AML-193 (cell line): ENCODE measurements around the gene CYP3A5.
"Not testable (repeated sequence)": the region's sequence is repeated elsewhere in the genome, so short reads cannot be mapped to it uniquely, and the experiment has no call there.

Experiments
- DNase-seq, 2 experiments: peaks; one replicate each; lab custom pipeline; 2025; lab: John Stamatoyannopoulos, UW

The CYP3A5 gene

GRCh38 chr7:99685871-99686608 is 6.2 kb upstream of the CYP3A5 start:
- not testable (repeated sequence) for DNase-seq

- DNase-seq = no peak
Measured at GRCh38 chr7:99685129-99685758, 5.4 kb upstream of the CYP3A5 start.

GRCh38 chr7:99679032-99679399 is 780 bp downstream of the CYP3A5 start:
- DNase-seq = no peak

GRCh38 chr7:99677648-99678045 is 2.1 kb downstream of the CYP3A5 start:
- DNase-seq = no peak

GRCh38 chr7:99677013-99677647 is 2.7 kb downstream of the CYP3A5 start:
- DNase-seq = no peak

GRCh38 chr7:99674995-99675742 is 4.6 kb downstream of the CYP3A5 start:
- no peak for DNase-seq

- no peak for DNase-seq
Measured at GRCh38 chr7:99672573-99672972, 7.2 kb downstream of the CYP3A5 start.

- DNase-seq = no peak
Measured at GRCh38 chr7:99669782-99670181, 10.0 kb downstream of the CYP3A5 start.

GRCh38 chr7:99668541-99668940 is 11.3 kb downstream of the CYP3A5 start:
- no peak for DNase-seq

- no peak for DNase-seq
Measured at GRCh38 chr7:99667179-99667578, 12.6 kb downstream of the CYP3A5 start.

- DNase-seq = peak; percentile 16 to 17
Measured at GRCh38 chr7:99666013-99666395, 13.8 kb downstream of the CYP3A5 start.

- no peak for DNase-seq
Measured at GRCh38 chr7:99665312-99666012, 14.3 kb downstream of the CYP3A5 start.

GRCh38 chr7:99657879-99658278 is 21.9 kb downstream of the CYP3A5 start:
- DNase-seq = not testable (repeated sequence)

- not testable (repeated sequence) for DNase-seq
Measured at GRCh38 chr7:99654626-99655025, 25.2 kb downstream of the CYP3A5 start.

GRCh38 chr7:99653754-99654153 is 26.0 kb downstream of the CYP3A5 start:
- DNase-seq = no peak

GRCh38 chr7:99653269-99653668 is 26.5 kb downstream of the CYP3A5 start:
- DNase-seq = not testable (repeated sequence)

- no peak for DNase-seq
Measured at GRCh38 chr7:99652671-99653070, 27.1 kb downstream of the CYP3A5 start.

GRCh38 chr7:99651290-99651689 is 28.5 kb downstream of the CYP3A5 start:
- DNase-seq = no peak

- no peak for DNase-seq
Measured at GRCh38 chr7:99648843-99649242, 31.0 kb downstream of the CYP3A5 start.

GRCh38 chr7:99645590-99645989 is 34.2 kb downstream of the CYP3A5 start:
- DNase-seq = no peak

- DNase-seq = no peak
Measured at GRCh38 chr7:99644431-99644830, 35.4 kb downstream of the CYP3A5 start.

- DNase-seq = no peak
Measured at GRCh38 chr7:99643464-99643863, 36.3 kb downstream of the CYP3A5 start.
